ENCODE results near the gene GRM1.

GRM1 gene

DNA sequence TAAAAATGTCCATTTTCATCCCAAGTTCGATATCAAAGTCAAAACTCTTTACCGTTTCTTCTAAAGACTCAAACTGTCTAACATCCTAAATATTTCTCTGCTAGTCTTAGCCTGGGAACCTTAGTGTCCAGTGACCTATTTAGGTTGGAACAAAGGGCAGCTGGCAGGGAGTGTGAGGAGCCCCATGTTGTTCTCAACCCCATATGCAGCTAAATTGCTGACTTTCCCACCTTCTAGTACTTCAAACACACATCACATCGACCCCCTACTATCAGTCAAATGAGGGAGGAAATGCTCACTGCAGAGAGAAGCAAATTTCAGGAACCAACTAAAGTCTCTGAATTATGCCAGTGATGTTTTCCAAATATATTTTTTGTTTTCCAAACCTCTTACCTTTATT is 322.2 kb downstream of the GRM1 start:
- no peaks in the 10 kb centered on the region for H3K27me3 ChIP-seq (ENCODE audit: control insufficient read depth, insufficient read depth, low read length)
- no peaks in the 10 kb centered on the region for H3K9me3 ChIP-seq (ENCODE audit: control insufficient read depth, insufficient read depth, low read length)
- H3K27ac ChIP-seq (ENCODE audit: low read depth, low read length): peak overlapping the region; percentile 71
- H3K4me3 ChIP-seq (ENCODE audit: low read depth, low read length): no peak overlapping the region
- H3K4me1 ChIP-seq (ENCODE audit: control insufficient read depth, insufficient read depth, low read length): peaks cover 33% of the 10 kb centered on the region
- H3K36me3 ChIP-seq (ENCODE audit: control insufficient read depth, insufficient read depth, low read length): no peaks in the 10 kb centered on the region
- H3K9ac ChIP-seq (ENCODE audit: low read depth, low read length): no peak overlapping the region

DNA sequence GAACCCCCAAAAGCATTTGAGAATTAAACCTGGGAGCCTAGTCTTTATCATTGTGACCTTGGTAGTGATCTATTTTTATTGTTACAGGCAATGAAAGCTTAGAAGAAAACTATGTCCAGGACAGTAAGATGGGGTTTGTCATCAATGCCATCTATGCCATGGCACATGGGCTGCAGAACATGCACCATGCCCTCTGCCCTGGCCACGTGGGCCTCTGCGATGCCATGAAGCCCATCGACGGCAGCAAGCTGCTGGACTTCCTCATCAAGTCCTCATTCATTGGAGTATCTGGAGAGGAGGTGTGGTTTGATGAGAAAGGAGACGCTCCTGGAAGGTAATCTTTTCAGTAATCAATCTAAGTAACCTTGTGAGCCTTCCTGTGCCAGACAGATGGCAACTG is 323.3 kb downstream of the GRM1 start:
- no peaks in the 10 kb centered on the region for H3K27me3 ChIP-seq (ENCODE audit: control insufficient read depth, insufficient read depth, low read length)
- no peaks in the 10 kb centered on the region for H3K36me3 ChIP-seq (ENCODE audit: control insufficient read depth, insufficient read depth, low read length)
- H3K9ac ChIP-seq (ENCODE audit: low read depth, low read length): no peak overlapping the region
- H3K4me1 ChIP-seq (ENCODE audit: control insufficient read depth, insufficient read depth, low read length): peaks cover 27% of the 10 kb centered on the region
- H3K9me3 ChIP-seq (ENCODE audit: control insufficient read depth, insufficient read depth, low read length): no peaks in the 10 kb centered on the region
- H3K27ac ChIP-seq (ENCODE audit: low read depth, low read length): no peak overlapping the region
- no peak overlapping the region for H3K4me3 ChIP-seq (ENCODE audit: low read depth, low read length)

DNA sequence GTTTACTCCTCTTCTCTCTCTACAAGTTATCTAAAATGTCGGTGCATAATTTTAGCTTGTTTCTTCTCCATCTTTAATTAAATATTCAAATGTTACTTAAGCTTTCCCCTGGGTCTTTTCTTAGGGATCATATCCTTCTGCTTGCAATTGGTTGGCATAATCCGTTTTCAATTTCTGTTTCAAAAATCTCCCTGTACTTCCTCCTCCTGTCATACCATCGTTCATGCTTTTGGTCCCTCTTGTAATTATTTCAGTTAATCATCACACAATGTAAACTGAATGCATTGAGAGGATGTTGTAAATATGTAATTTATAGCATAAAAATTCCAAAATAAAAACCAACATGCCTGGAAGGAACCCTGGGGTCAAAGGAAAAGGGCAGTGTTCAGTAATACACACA is 325.6 kb downstream of the GRM1 start:
- Histone ChIP-seq H3K36me3 (ENCODE audit: control insufficient read depth, insufficient read depth, low read length) (no peaks in the 10 kb centered on the region), H3K9me3 (ENCODE audit: control insufficient read depth, insufficient read depth, low read length) (no peaks in the 10 kb centered on the region), H3K27me3 (ENCODE audit: control insufficient read depth, insufficient read depth, low read length) (no peaks in the 10 kb centered on the region), H3K9ac (ENCODE audit: low read depth, low read length) (no peak overlapping the region), H3K4me1 (ENCODE audit: control insufficient read depth, insufficient read depth, low read length) (peaks cover 41% of the 10 kb centered on the region), H3K27ac (ENCODE audit: low read depth, low read length) (peak overlapping the region; percentile 76), H3K4me3 (ENCODE audit: low read depth, low read length) (no peak overlapping the region)

DNA sequence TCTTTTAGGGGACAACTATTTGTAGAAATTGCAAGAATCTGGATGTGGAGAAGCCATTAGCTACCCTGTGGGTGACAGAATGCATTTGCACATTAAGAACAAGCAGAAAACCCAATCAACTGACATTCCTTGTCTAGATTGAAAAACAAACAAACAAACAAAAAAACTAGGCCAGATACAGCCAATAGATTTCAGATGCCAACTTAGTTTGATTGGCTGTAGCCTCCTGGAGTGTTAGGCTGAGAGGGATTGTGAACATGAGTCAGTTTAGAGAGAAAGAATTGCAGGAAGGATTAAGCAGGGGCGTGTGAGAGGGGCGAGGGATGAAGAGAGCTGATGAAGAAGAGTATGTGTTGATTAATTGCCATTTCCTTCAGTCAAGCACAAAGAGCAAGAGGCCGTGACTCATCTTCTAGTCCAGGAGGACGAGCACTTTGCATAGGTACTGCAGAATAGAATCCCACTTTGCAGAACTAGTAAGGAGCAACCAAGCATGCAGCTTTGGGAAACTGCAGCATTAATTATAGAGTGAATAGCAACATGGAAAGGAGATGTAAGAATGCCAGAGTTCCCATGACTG is 326.7 kb downstream of the GRM1 start:
- Histone ChIP-seq H3K4me1 (ENCODE audit: control insufficient read depth, insufficient read depth, low read length) (peaks cover 40% of the 10 kb centered on the region), H3K27me3 (ENCODE audit: control insufficient read depth, insufficient read depth, low read length) (no peaks in the 10 kb centered on the region), H3K9ac (ENCODE audit: low read depth, low read length) (no peak overlapping the region), H3K9me3 (ENCODE audit: control insufficient read depth, insufficient read depth, low read length) (no peaks in the 10 kb centered on the region), H3K27ac (ENCODE audit: low read depth, low read length) (peak overlapping the region; percentile 76), H3K36me3 (ENCODE audit: control insufficient read depth, insufficient read depth, low read length) (no peaks in the 10 kb centered on the region), H3K4me3 (ENCODE audit: low read depth, low read length) (no peak overlapping the region)

DNA sequence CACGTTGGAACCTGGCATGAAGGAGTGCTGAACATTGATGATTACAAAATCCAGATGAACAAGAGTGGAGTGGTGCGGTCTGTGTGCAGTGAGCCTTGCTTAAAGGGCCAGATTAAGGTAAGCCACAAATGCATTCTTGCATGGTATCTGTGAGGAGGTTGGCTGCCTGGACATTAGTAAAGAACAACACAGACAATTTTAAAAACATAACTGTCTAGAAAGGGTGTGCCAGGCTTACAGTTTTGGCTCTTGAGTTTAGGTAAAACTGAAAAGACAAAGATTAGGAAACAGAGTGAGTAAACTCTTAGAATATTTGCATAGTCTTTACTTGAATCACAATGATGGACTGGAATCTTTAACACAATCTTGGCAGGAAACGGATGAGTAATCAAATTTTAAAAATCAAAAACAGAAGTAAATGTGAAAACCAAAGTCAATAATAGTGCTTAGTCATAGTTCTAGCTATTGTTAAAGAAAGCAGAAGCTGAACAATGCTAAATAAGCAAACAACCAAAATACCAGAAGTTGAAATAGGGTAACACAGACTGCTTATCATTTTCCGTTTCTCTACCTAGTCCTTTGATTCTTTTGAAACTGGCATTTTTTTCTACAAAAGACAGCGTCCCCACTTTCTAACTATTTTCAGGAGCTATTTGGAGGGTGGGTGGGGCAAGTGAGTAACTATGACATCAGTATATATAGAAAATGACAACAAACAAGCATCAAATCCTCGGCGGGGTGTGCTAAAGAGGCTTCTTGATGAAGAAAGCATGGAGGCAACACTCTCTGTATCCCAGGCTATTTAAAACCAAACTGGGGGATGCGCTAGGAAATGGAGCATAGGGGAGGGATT is 328.9 kb downstream of the GRM1 start:
- no peaks in the 10 kb centered on the region for H3K27me3 ChIP-seq (ENCODE audit: control insufficient read depth, insufficient read depth, low read length)
- no peak overlapping the region for H3K9ac ChIP-seq (ENCODE audit: low read depth, low read length)
- no peak overlapping the region for H3K4me3 ChIP-seq (ENCODE audit: low read depth, low read length)
- H3K36me3 ChIP-seq (ENCODE audit: control insufficient read depth, insufficient read depth, low read length): no peaks in the 10 kb centered on the region
- no peaks in the 10 kb centered on the region for H3K9me3 ChIP-seq (ENCODE audit: control insufficient read depth, insufficient read depth, low read length)
- peak overlapping the region; percentile 58 for H3K27ac ChIP-seq (ENCODE audit: low read depth, low read length)
- H3K4me1 ChIP-seq (ENCODE audit: control insufficient read depth, insufficient read depth, low read length): peaks cover 31% of the 10 kb centered on the region

DNA sequence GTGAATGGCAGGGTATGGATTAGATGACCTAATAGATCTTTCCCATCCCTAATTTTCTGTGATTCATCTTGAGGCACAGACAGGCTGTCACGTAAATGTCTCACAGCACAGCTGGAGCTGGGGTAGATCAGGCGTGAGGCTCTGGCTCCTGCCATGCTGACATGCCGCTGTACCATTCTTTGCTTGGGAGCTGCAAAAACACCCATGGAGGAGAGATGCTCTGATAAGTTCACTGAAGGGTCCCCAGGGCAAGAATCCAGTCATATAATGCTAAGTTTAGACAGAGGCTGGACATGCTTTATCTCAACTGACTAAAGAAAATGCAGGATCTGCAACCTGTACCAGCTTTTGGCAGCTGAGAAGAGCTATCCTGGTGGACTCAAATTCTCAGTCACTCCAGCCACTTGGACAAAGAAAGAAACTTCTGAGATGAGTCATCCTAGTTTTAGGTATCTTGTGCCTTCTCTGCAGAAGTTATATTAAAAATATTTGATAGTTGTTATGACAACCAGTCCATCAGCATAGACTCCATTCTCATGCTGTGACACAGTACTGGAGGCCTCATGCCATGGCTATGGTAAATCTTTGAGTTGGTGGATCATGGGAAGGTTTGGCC is 329.7 kb downstream of the GRM1 start:
- no peaks in the 10 kb centered on the region for H3K36me3 ChIP-seq (ENCODE audit: control insufficient read depth, insufficient read depth, low read length)
- H3K4me1 ChIP-seq (ENCODE audit: control insufficient read depth, insufficient read depth, low read length): peaks cover 31% of the 10 kb centered on the region
- no peak overlapping the region for H3K4me3 ChIP-seq (ENCODE audit: low read depth, low read length)
- H3K27me3 ChIP-seq (ENCODE audit: control insufficient read depth, insufficient read depth, low read length): no peaks in the 10 kb centered on the region
- H3K9me3 ChIP-seq (ENCODE audit: control insufficient read depth, insufficient read depth, low read length): no peaks in the 10 kb centered on the region
- H3K9ac ChIP-seq (ENCODE audit: low read depth, low read length): no peak overlapping the region
- H3K27ac ChIP-seq (ENCODE audit: low read depth, low read length): peak overlapping the region; percentile 58

DNA sequence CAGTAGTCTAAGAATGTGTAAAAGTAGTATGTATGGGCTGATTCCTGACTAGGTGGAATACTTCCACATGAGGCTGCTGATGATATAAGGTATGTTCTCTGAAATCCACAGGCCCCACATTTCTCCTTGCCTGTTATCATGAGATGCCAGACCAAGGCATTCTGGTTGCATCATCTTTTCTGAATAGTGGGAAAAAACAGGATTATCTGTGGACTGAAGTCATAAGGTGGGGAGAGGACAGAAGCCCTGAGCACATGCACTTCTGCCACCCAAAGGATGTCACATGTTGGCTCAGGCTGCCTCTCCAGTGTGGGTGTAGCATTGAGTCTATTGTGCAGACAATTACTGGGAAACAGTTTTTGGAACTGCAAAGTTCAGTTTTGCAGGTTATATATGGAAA is 330.3 kb downstream of the GRM1 start:
- H3K4me3 ChIP-seq (ENCODE audit: low read depth, low read length): no peak overlapping the region
- no peaks in the 10 kb centered on the region for H3K27me3 ChIP-seq (ENCODE audit: control insufficient read depth, insufficient read depth, low read length)
- H3K4me1 ChIP-seq (ENCODE audit: control insufficient read depth, insufficient read depth, low read length): peaks cover 31% of the 10 kb centered on the region
- no peak overlapping the region for H3K9ac ChIP-seq (ENCODE audit: low read depth, low read length)
- no peaks in the 10 kb centered on the region for H3K36me3 ChIP-seq (ENCODE audit: control insufficient read depth, insufficient read depth, low read length)
- H3K9me3 ChIP-seq (ENCODE audit: control insufficient read depth, insufficient read depth, low read length): no peaks in the 10 kb centered on the region
- H3K27ac ChIP-seq (ENCODE audit: low read depth, low read length): no peak overlapping the region

DNA sequence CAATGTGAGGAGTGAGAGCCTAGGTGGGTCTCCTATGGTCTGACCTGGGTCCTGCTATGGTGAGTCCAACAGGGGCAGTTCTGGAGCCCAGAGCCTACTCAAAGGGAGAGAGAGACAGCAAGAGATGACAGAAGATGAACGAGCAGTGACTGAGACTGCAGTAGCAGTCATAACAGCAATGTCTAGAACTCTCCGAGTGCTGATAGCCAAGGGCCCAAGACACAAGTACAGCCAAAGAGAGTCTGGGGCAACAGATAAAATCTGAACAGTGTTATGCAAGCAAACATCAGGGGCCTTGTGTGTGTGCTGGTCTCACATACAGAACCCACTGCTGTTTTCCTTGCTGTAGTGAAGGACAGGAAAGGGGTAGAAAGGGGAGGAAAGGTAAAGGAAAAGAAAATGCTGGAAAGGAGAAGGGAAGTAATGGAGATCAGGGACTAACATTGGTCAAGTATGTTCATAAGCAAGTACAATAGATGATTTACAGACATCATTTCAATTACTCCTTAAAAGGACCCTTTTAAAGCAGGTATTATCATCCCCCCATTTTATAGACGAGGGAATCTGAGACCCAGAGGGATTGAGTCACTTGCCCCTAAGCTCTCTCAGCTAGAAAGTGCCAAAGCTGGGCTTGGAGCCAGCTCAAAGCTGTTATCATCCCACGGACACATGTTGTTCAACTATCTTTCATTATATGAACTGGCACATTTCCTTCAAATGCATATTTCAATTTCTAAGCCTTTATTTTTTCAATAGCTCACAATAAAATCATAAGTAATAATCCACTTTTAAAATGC is 332.5 kb downstream of the GRM1 start:
- H3K36me3 ChIP-seq (ENCODE audit: control insufficient read depth, insufficient read depth, low read length): no peaks in the 10 kb centered on the region
- no peak overlapping the region for H3K4me3 ChIP-seq (ENCODE audit: low read depth, low read length)
- peaks cover 15% of the 10 kb centered on the region for H3K4me1 ChIP-seq (ENCODE audit: control insufficient read depth, insufficient read depth, low read length)
- no peak overlapping the region for H3K9ac ChIP-seq (ENCODE audit: low read depth, low read length)
- no peaks in the 10 kb centered on the region for H3K27me3 ChIP-seq (ENCODE audit: control insufficient read depth, insufficient read depth, low read length)
- no peaks in the 10 kb centered on the region for H3K9me3 ChIP-seq (ENCODE audit: control insufficient read depth, insufficient read depth, low read length)
- H3K27ac ChIP-seq (ENCODE audit: low read depth, low read length): no peak overlapping the region

DNA sequence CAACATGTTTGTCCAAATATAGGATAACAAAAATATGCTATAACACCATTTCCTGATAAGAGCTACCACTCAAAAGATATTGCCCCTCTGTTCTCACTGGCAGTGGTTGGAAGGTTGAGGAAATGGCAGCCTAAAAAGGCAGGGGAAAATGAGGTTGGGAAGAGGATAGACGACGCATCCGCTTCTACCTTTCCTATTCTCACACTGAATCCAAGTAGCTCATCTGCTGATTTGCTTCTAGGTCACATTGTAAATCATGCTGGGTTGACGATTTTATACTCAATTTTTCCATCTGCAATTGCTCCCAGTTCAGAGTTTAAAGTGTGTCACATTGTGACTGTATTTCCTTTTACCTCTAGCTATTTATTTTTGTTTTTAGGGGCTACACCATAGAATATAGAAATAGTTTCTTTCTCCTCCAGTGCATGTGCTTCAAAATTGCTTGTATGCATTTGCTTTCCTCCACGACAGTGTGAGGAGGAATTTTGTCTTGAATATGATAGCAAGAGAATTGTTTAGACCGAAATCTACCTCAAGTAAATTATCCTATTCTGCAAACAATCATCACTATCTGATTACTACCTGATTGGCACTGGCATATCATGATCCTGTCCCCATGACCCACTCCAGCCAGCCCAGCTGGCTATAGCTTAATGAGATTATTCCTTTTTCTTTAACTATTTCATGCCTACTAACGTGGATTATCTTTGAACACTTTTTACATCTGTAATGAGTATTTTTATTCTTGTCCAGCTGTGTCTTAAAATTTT is 335.2 kb downstream of the GRM1 start:
- Histone ChIP-seq H3K4me1 (ENCODE audit: control insufficient read depth, insufficient read depth, low read length) (no peaks in the 10 kb centered on the region), H3K27me3 (ENCODE audit: control insufficient read depth, insufficient read depth, low read length) (no peaks in the 10 kb centered on the region), H3K4me3 (ENCODE audit: low read depth, low read length) (no peak overlapping the region), H3K27ac (ENCODE audit: low read depth, low read length) (no peak overlapping the region), H3K36me3 (ENCODE audit: control insufficient read depth, insufficient read depth, low read length) (no peaks in the 10 kb centered on the region), H3K9me3 (ENCODE audit: control insufficient read depth, insufficient read depth, low read length) (no peaks in the 10 kb centered on the region), H3K9ac (ENCODE audit: low read depth, low read length) (no peak overlapping the region)

DNA sequence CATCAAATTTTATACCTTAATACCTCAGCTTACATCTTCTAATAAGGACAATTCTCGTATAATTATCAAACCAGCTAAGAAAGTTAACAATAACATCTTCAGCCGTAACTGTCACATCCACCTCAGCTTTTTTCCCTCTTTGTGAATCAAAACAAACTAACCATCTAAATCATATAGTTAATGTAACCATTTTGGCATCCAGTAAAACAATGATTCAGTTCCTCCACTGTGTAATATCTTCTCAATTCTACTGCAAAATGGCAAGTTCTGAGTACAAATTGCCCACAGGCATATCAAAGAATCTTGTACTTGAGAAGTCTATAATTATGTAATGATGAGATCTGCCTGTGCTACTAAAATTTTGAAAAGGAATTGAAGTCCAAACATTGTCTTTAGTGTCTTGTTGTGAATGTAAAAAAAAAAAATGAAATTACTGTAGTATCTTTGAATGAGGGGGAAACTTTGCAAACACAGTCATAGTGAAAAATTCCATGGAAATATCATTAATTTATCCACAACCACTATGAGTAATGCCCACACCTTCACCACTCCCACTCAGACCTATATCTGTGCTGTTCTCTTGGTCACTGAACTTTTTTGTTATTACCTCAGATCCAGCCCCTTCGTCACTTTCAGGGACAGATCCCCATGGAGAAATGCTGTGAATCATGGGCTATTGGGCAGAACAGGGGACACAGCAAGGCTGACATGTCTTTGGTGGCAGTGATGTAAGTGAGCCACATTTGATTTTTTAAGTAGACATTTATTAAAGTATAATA is 336.1 kb downstream of the GRM1 start:
- no peaks in the 10 kb centered on the region for H3K27me3 ChIP-seq (ENCODE audit: control insufficient read depth, insufficient read depth, low read length)
- no peak overlapping the region for H3K27ac ChIP-seq (ENCODE audit: low read depth, low read length)
- H3K9me3 ChIP-seq (ENCODE audit: control insufficient read depth, insufficient read depth, low read length): no peaks in the 10 kb centered on the region
- no peaks in the 10 kb centered on the region for H3K4me1 ChIP-seq (ENCODE audit: control insufficient read depth, insufficient read depth, low read length)
- no peak overlapping the region for H3K9ac ChIP-seq (ENCODE audit: low read depth, low read length)
- no peaks in the 10 kb centered on the region for H3K36me3 ChIP-seq (ENCODE audit: control insufficient read depth, insufficient read depth, low read length)
- H3K4me3 ChIP-seq (ENCODE audit: low read depth, low read length): no peak overlapping the region
